WTC11 (cell line): ENCODE measurements around the gene SLC6A18.

Experiments
- GABPB1 ChIP-seq: sonication (generic); formaldehyde crosslinking; IDR thresholded peaks from 2 replicates; pipeline ENCODE4 v1.8.1; 2023; ENCODE audit warnings: mild to moderate bottlenecking, missing genetic modification reagents
- NFYB ChIP-seq: sonication (generic); formaldehyde crosslinking; conservative IDR thresholded peaks from 2 replicates; pipeline ENCODE4 v1.8.0; 2022; ENCODE audit warnings: low read depth, missing genetic modification reagents
- SMAD3 ChIP-seq: sonication (generic); formaldehyde crosslinking; IDR thresholded peaks from 2 replicates; pipeline ENCODE4 v1.8.0; 2022; ENCODE audit warnings: missing genetic modification reagents, mild to moderate bottlenecking, borderline replicate concordance
- ZNF121 ChIP-seq: sonication (generic); formaldehyde crosslinking; IDR thresholded peaks from 2 replicates; pipeline ENCODE4 v1.8.0; 2023; ENCODE audit warnings: missing genetic modification reagents
- TF ChIP-seq, protein P1 (sequence below): sonication (generic); formaldehyde crosslinking; IDR thresholded peaks from 2 replicates; pipeline ENCODE4 v1.8.0; 2022; ENCODE audit warnings: mild to moderate bottlenecking, missing genetic modification reagents
- TF ChIP-seq, protein P2 (sequence below): sonication (generic); formaldehyde crosslinking; IDR thresholded peaks from 2 replicates; pipeline ENCODE4 v1.8.1; 2023; ENCODE audit warnings: mild to moderate bottlenecking, moderate library complexity, missing genetic modification reagents
- TF ChIP-seq, protein P3 (sequence below): fragments of 200-600 bp; IDR thresholded peaks from 2 replicates; pipeline ENCODE4 v1.8.0; 2022; ENCODE audit warnings: antibody characterized with exemption

DNA sequence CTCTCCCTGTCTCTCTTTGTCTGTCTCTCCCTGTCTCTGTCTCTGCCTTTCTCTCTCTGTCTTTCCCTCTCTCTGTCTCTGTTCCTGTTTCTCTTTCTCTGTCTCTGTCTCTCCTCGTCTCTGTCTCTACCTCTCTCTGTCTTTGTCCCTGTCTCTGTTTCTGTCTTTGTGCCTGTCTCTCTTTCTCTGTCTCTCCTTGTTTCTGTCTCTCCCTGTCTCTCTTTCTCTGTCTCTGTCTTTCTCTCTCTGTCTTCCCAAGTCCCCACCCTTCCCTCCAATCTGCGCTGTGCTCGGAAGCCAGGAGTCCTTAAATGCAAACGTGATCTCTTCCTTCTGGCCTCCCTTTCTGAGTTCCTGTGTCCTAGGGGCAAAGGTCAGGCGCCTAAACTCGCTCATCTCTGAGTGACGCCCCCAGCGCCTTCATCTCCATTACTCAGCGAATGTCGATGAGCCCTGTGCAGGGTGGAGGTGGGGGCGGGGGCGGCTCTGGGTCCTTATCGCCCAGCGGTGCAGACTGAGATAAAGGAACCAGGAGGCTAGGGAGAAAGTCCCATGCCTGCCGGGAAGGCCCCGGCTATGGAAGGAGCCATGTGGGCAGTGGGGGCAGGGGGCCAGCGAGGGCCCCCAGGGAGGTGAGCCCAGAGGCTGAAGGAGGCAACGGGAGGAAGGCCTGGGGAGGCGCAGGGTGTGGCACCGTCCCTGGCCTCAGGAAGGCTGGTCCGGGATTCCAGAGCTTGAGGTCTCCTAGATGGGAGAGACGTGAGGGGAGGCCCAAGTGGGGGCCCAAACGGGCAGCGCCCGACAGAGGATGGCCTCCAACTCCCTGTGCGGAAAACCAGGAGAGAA lies 25.3 kb upstream of the SLC6A18 start:
- TF ChIP-seq, protein P1, sequence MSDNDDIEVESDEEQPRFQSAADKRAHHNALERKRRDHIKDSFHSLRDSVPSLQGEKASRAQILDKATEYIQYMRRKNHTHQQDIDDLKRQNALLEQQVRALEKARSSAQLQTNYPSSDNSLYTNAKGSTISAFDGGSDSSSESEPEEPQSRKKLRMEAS (CRISPR knock-in tag): no peak
- no peak for TF ChIP-seq SMAD3
- TF ChIP-seq, protein P2, sequence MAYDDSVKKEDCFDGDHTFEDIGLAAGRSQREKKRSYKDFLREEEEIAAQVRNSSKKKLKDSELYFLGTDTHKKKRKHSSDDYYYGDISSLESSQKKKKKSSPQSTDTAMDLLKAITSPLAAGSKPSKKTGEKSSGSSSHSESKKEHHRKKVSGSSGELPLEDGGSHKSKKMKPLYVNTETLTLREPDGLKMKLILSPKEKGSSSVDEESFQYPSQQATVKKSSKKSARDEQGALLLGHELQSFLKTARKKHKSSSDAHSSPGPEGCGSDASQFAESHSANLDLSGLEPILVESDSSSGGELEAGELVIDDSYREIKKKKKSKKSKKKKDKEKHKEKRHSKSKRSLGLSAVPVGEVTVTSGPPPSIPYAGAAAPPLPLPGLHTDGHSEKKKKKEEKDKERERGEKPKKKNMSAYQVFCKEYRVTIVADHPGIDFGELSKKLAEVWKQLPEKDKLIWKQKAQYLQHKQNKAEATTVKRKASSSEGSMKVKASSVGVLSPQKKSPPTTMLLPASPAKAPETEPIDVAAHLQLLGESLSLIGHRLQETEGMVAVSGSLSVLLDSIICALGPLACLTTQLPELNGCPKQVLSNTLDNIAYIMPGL: no peak
- no peak for TF ChIP-seq GABPB1 (CRISPR knock-in tag)
- TF ChIP-seq NFYB (CRISPR knock-in tag): no peak
- TF ChIP-seq ZNF121: no peak
- TF ChIP-seq, protein P3, sequence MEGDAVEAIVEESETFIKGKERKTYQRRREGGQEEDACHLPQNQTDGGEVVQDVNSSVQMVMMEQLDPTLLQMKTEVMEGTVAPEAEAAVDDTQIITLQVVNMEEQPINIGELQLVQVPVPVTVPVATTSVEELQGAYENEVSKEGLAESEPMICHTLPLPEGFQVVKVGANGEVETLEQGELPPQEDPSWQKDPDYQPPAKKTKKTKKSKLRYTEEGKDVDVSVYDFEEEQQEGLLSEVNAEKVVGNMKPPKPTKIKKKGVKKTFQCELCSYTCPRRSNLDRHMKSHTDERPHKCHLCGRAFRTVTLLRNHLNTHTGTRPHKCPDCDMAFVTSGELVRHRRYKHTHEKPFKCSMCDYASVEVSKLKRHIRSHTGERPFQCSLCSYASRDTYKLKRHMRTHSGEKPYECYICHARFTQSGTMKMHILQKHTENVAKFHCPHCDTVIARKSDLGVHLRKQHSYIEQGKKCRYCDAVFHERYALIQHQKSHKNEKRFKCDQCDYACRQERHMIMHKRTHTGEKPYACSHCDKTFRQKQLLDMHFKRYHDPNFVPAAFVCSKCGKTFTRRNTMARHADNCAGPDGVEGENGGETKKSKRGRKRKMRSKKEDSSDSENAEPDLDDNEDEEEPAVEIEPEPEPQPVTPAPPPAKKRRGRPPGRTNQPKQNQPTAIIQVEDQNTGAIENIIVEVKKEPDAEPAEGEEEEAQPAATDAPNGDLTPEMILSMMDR: no peak
